ENCODE data around the gene IAPP.
"Not testable (repeated sequence)": the region's sequence is repeated elsewhere in the genome, so short reads cannot be mapped to it uniquely, and the experiment has no call there.

Gene IAPP

DNA sequence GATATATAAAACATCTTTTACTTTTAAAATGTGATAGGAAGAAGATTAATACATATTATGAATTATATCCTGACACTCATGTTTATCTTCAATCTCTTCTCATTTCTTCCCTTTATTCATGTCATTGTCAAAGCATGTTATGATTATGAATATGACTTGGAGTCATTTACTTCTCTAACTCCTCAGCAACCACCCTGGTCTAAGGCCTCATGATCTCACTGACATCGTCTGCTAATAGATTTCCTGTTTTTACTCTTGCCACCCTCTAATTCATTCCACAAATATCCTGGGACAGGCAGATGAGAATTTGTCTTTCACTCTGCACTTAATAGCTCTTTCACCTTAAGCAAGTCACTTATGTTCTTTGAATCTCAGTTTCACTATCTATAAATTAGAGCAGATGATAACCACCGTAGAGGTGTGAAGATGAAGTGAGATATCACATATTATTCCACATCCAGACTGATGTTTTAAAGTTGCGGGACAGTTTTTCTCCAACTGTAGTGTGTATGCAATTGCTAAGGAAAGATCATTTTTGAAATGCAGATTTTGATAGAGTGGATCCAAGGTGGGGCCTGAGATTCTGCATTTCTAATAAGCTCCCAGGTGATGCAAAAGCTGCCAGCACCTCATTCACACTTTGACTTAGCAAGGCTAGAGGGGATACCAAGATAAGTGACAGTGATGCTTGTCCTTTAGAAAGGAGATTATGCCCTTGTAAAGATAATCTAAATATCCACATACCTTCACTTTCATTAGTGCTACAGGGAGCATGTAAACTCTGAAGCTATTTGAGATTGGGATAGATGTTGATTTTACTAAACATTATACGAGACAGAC is 3.3 kb upstream of the IAPP start:
- no peak overlapping the region for H3K27ac ChIP-seq
- H3K4me1 ChIP-seq = no peaks in the 10 kb centered on the region
- TF ChIP-seq Cebpa-rat (IDR thresholded peaks at IDR 0.05) = no peak
- H3K36me3 ChIP-seq = no peaks in the 10 kb centered on the region
- H3K4me2 ChIP-seq = no peak overlapping the region
- no peaks in the 10 kb centered on the region for H3K27me3 ChIP-seq
- no peaks in the 10 kb centered on the region for H4K20me1 ChIP-seq
- no peak overlapping the region for H3K4me3 ChIP-seq
- no peaks in the 10 kb centered on the region for H3K9me3 ChIP-seq (replicated peaks in 1 of 11)
- no peak overlapping the region for H3K9ac ChIP-seq

DNA sequence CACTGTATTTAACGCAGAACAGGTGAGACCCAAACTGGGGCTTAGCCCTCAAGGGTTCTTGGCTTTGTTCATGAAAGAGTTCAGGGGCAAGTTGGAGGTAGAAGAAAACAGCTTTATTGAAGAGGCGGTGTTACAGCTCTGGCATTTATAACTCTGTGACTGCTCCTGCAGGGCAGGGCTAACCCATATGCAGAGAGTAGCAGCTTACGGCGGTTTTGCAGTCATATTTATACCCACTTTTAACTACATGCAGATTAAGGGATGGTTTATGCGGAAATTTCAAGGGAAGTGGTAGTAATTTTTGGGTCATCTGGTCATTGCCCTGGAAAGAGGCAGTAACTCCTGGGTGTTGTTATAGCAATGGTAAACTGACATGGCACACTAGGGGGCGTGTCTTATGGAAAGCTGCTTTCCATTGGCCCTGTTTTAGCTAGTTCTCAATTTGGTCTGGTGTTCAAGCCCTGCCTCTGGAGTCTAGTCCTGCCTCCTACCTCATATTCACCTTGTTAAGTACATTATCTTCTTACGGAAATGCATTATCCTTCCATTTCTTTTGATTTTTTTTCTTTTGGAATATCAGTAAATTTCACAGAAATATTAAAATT is 1.8 kb upstream of the IAPP start:
- no peaks in the 10 kb centered on the region for H4K20me1 ChIP-seq
- TF ChIP-seq Cebpa-rat (IDR thresholded peaks at IDR 0.05) = no peak
- no peaks in the 10 kb centered on the region for H3K27me3 ChIP-seq
- no peak overlapping the region for H3K9ac ChIP-seq
- no peaks in the 10 kb centered on the region for H3K9me3 ChIP-seq (replicated peaks in 1 of 11)
- no peaks in the 10 kb centered on the region for H3K36me3 ChIP-seq
- H3K4me3 ChIP-seq = no peak overlapping the region
- no peak overlapping the region for H3K27ac ChIP-seq
- H3K4me2 ChIP-seq = no peak overlapping the region
- H3K4me1 ChIP-seq = no peaks in the 10 kb centered on the region

DNA sequence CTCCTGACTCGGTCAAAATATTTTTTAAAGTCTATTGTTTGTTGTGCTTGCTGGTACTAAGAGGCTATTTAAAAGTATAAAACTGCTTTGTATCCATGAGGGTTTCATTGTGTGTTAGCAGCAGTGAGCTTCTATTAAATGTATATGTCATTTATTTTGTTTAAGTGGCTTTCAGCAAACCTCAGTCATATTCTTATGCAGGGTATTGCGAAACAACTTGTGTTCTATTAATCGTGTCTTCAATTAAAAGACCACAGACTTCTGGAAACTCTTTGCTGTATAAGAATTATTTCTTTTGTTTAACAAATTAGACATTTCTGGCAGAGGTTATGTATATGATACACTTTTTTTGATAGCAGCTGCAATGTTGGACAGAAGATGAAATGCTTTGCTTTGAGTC is 6.5 kb downstream of the IAPP start:
- Histone ChIP-seq H3K9me3 (replicated peaks in 1 of 11) (no peaks in the 10 kb centered on the region), H3K36me3 (no peaks in the 10 kb centered on the region), H3K4me1 (no peaks in the 10 kb centered on the region), H3K4me2 (no peak overlapping the region), H3K4me3 (no peak overlapping the region), H3K27ac (no peak overlapping the region), H3K9ac (no peak overlapping the region), H4K20me1 (no peaks in the 10 kb centered on the region), H3K27me3 (no peaks in the 10 kb centered on the region)
- peak in 4 of 11 experiments; percentile 36 to 77 (median 61); a peak in 8 of 22 replicates for TF ChIP-seq Cebpa-rat (IDR thresholded peaks at IDR 0.05)

DNA sequence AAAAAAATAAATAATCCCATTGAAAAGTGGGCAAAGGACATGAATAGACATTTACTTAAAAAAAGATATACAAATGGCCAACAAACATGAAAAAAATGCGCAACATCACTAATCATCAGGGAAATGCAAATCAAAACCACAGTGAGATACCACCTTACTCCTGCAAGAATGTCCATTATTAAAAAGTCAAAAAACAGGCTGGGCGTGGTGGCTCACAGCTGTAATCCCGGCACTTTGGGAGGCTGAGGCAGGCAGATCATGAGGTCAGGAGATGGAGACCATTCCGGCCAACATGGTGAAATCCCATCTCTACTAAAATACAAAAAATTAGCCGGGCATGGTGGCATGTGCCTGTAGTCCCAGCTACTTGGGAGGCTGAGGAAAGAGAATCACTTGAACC is 8.6 kb downstream of the IAPP start:
- not testable (repeated sequence) for H4K20me1 ChIP-seq, H3K36me3 ChIP-seq, H3K27me3 ChIP-seq

DNA sequence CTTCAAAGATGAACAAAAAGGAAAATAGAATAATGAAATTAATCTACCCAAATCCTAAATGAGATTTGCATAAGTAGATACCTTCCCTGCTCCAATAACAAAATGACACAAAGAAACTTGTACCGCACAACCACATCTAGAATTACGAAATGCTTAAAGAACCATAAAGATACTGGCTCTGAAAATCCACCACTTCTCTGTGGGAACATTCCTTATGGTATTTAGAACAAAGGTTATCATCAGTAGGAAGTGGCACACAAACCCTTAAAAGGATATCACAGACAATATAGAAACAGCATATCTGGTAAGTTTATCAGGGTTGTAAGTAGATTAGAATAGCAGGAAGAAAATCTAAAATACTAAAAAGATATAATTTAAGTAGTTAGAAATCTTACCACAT is 11.6 kb downstream of the IAPP start:
- Histone ChIP-seq H3K4me1 (no peaks in the 10 kb centered on the region), H3K9ac (no peak overlapping the region), H3K9me3 (replicated peaks in 1 of 11) (no peaks in the 10 kb centered on the region), H3K4me2 (no peak overlapping the region), H3K27ac (no peak overlapping the region), H4K20me1 (no peaks in the 10 kb centered on the region), H3K4me3 (no peak overlapping the region), H3K27me3 (no peaks in the 10 kb centered on the region), H3K36me3 (no peaks in the 10 kb centered on the region)
- TF ChIP-seq Cebpa-rat (IDR thresholded peaks at IDR 0.05) = no peak

More for the DNA sequence above, 8.6 kb downstream of the IAPP start:
- H3K4me2 ChIP-seq; H3K27ac ChIP-seq; H3K4me1 ChIP-seq; H3K4me3 ChIP-seq; H3K9ac ChIP-seq; H3K9me3 ChIP-seq (replicated peaks in 1 of 11): not testable (repeated sequence)

DNA sequence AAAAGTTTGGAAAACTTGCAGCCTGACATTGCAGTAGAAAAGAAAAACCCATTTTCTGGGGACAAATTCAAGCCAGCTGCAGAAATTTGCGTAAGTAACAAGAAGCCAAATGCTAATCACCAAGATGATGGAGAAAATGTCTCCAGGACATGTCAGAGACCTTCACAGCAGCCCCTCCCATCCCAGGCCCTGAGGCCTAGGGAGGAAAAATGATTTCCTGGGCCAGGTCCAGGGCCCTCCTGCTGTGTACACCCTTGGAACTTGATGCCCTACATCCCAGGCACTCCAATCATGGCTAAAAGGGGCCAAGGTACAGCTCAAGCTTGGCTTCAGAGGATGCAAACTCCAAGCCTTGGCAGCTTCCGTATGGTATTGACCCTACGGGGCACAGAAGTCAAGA is 14.5 kb downstream of the IAPP start:
- H3K4me1 ChIP-seq = no peaks in the 10 kb centered on the region
- H3K36me3 ChIP-seq = no peaks in the 10 kb centered on the region
- H3K4me2 ChIP-seq = no peak overlapping the region
- no peak overlapping the region for H3K27ac ChIP-seq
- H3K9ac ChIP-seq = no peak overlapping the region
- H3K9me3 ChIP-seq (replicated peaks in 1 of 11) = no peaks in the 10 kb centered on the region
- no peak overlapping the region for H3K4me3 ChIP-seq
- TF ChIP-seq Cebpa-rat (IDR thresholded peaks at IDR 0.05) = no peak
- H4K20me1 ChIP-seq = no peaks in the 10 kb centered on the region
- H3K27me3 ChIP-seq = no peaks in the 10 kb centered on the region

DNA sequence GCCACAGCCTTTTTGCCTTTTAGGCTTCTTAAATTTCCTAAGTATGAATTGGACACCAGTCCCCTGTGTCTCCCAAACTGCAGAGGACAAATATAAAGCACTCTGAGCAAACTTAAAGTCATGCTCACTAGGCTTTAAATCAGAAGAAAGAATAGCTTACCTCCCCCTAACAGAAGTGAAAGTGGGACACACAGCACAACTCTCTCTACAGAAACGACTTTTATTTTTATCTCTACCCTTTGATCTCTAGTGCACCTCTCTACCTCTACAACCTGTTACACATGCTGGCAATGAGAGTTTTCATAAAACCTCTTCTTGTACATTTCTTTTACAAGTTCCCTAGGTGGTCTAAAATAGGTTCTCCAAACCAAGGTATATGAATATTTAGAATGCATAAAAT is 19.7 kb downstream of the IAPP start:
- Histone ChIP-seq H3K4me3 (no peak overlapping the region), H3K27me3 (no peaks in the 10 kb centered on the region), H3K36me3 (no peaks in the 10 kb centered on the region), H3K9me3 (replicated peaks in 1 of 11) (no peaks in the 10 kb centered on the region), H4K20me1 (no peaks in the 10 kb centered on the region), H3K4me1 (no peaks in the 10 kb centered on the region), H3K27ac (no peak overlapping the region), H3K9ac (no peak overlapping the region), H3K4me2 (no peak overlapping the region)
- TF ChIP-seq Cebpa-rat (IDR thresholded peaks at IDR 0.05) = no peak

DNA sequence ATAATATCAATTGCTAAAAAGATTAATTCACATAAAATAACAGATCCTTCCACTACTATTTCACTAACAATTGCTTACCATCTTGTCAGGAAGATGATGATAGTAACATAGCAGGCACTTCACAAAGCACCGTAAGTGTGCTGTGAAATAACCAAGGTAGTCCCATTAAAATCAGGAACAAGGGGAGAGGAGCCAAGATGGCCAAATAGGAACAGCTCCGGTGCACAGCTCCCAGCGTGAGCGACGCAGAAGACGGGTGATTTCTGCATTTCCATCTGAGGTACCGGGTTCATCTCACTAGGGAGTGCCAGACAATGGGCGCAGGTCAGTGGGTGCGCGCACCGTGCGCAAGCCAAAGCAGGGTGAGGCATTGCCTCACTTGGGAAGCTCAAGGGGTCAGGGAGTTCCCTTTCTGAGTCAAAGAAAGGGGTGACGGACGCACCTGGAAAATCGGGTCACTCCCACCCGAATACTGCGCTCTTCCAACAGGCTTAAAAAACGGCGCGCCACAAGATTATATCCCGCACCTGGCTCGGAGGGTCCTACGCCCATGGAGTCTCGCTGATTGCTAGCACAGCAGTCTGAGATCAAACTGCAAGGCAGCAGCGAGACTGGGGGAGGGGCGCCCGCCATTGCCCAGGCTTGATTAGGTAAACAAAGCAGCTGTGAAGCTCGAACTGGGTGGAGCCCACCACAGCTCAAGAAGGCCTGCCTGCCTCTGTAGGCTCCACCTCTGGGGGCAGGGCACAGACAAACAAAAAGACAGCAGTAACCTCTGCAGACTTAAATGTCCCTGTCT is 22.3 kb downstream of the IAPP start:
- not testable (repeated sequence) for H3K4me1 ChIP-seq; H3K36me3 ChIP-seq; H3K9ac ChIP-seq; H3K9me3 ChIP-seq (replicated peaks in 1 of 11); H3K4me2 ChIP-seq; H4K20me1 ChIP-seq; H3K27ac ChIP-seq; H3K4me3 ChIP-seq; H3K27me3 ChIP-seq

DNA sequence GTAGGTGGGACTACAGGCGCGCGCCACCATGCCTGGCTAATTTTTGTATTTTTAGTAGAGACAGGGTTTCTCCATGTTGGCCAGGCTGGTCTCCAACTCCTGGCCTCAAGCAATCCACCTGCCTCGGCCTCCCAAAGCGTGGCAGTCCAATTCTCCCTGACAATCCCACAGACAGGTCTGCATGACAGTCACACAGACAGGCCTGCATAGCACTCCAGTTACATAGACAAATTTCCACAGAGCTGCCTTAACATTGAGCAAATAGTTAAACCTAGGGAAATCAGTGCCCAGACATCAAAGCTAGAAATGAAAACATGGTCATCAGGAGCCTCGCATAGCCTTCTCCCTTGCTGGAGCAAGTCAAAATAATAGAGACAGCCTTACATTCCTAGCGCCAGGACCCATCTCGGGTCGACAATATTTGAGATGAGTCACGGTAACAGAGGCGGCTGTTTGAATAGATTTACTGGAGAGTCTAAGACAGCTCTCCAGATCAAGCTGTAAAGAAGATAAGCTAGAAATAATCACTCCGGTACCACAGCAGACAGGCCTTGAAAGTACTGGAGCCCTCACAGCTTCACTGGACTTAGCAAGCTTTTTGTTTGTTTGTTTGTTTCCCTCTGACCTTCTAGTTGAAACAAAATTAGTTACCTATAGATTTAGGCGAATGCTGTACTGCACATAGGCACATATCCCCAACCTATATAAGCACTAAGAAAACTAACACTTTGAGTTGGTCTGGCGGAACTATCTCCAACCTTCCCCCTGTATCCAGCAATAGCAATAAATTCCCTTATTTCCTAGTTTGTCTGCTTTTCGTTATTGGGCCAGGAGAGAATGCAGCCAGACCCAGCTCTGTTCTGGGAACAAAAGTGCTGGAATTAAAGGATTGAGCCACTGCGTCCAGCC is 40.9 kb downstream of the IAPP start:
- H3K9me3 ChIP-seq (replicated peaks in 1 of 11) = no peaks in the 10 kb centered on the region
- no peak overlapping the region for H3K4me2 ChIP-seq
- H3K4me1 ChIP-seq = no peaks in the 10 kb centered on the region
- TF ChIP-seq Cebpa-rat (IDR thresholded peaks at IDR 0.05) = no peak
- H3K4me3 ChIP-seq = no peak overlapping the region
- no peak overlapping the region for H3K27ac ChIP-seq
- H3K36me3 ChIP-seq = no peaks in the 10 kb centered on the region
- H4K20me1 ChIP-seq = no peaks in the 10 kb centered on the region
- no peaks in the 10 kb centered on the region for H3K27me3 ChIP-seq
- no peak overlapping the region for H3K9ac ChIP-seq
